PC-9 (cell line): ENCODE data around the gene NUBP2. TPM values are rescaled to one million over a fixed set of nuclear protein-coding genes. Genes with fewer than 3 reads are reported as not detected.

Experiments used
- BruUV-seq: library from RNA; stranded (reverse); fragments of 400-500 nt; replicated peaks from 2 replicates; lab custom pipeline; 2021; lab: Mats Ljungman, UMichigan
- CTCF ChIA-PET: fragments of 300-600 bp; sonication (Branson Sonifier 250); formaldehyde crosslinking; loops from one replicate; lab custom pipeline; 2022; ENCODE audit warnings: antibody characterized with exemption; lab: Charles Lee
- POLR2A ChIA-PET: fragments of 300-600 bp; sonication (Branson Sonifier 250); formaldehyde crosslinking; loops from one replicate; lab custom pipeline; 2022; ENCODE audit warnings: antibody characterized with exemption; ENCODE audit not compliant: unreplicated experiment; lab: Charles Lee
- DNase-seq, 2 experiments: peaks; one replicate each; pipeline versions ENCODE4 v3.0.0 to v3.0.0-alpha.2; 2015 to 2022; ENCODE audit warnings: mixed read lengths in 1 of 2
- H2AFZ ChIP-seq: fragments of 200-600 bp; sonication (generic); 2 replicates; pipeline ENCODE4 v1.8.1; 2017; ENCODE audit warnings: antibody characterized with exemption
- H3F3A ChIP-seq: fragments of 200-600 bp; sonication (generic); 2 replicates; pipeline ENCODE4 v1.8.1; 2017; ENCODE audit warnings: antibody characterized with exemption, mild to moderate bottlenecking, low read depth; ENCODE audit not compliant: insufficient read depth
- H3K27ac ChIP-seq: fragments of 200-600 bp; sonication (generic); 2 replicates; pipeline ENCODE4 v1.6.1; 2016; ENCODE audit warnings: mixed run types
- H3K27me3 ChIP-seq: fragments of 200-600 bp; sonication (generic); 2 replicates; pipeline ENCODE4 v1.6.1; 2016; ENCODE audit warnings: low read depth, mixed run types; ENCODE audit not compliant: insufficient read depth
- H3K36me3 ChIP-seq: fragments of 200-600 bp; sonication (generic); 2 replicates; pipeline ENCODE4 v1.6.1; 2016; ENCODE audit warnings: low read depth, mixed run types
- H3K4me1 ChIP-seq: fragments of 200-600 bp; sonication (generic); replicated peaks from 2 replicates; pipeline ENCODE4 v1.6.1; 2016; ENCODE audit warnings: mixed run types; ENCODE audit not compliant: insufficient read depth
- H3K4me2 ChIP-seq: fragments of 200-600 bp; sonication (generic); 2 replicates; pipeline ENCODE4 v1.6.1; 2017; ENCODE audit warnings: mixed run types
- H3K4me3 ChIP-seq: fragments of 200-600 bp; sonication (generic); 2 replicates; pipeline ENCODE4 v1.6.1; 2016; ENCODE audit warnings: mixed run types
- H3K79me2 ChIP-seq: fragments of 200-600 bp; sonication (generic); 2 replicates; pipeline ENCODE4 v1.6.1; 2017; ENCODE audit warnings: low read depth, mixed run types
- H3K9me2 ChIP-seq: fragments of 200-600 bp; sonication (generic); 2 replicates; pipeline ENCODE4 v1.8.1; 2017; ENCODE audit warnings: mild to moderate bottlenecking; ENCODE audit not compliant: insufficient read depth
- H3K9me3 ChIP-seq: fragments of 200-600 bp; sonication (generic); 2 replicates; pipeline ENCODE4 v1.8.1; 2016; ENCODE audit warnings: low read depth; ENCODE audit not compliant: insufficient read depth
- H4K20me1 ChIP-seq: fragments of 200-600 bp; sonication (generic); 2 replicates; pipeline ENCODE4 v1.8.1; 2017; ENCODE audit not compliant: insufficient read depth
- EZH2 ChIP-seq: fragments of 200-600 bp; sonication (generic); IDR thresholded peaks from 2 replicates; pipeline ENCODE4 v1.8.0; 2017; ENCODE audit warnings: antibody characterized with exemption, low read depth
- intact Hi-C: fragments of 100-400 bp; cut with micrococcal nuclease; formaldehyde crosslinking; loops from one replicate; pipeline ENCODE4 v1.10.0; 2022; ENCODE audit not compliant: unreplicated experiment
- total RNA-seq: library from RNA; stranded (reverse); gene quantifications from 2 replicates; pipeline ENCODE4 v1.2.3, GENCODE V29; 2021
- TF ChIP-seq, protein P1 (sequence below): fragments of 200-600 bp; sonication (generic); conservative IDR thresholded peaks from 2 replicates; pipeline ENCODE4 v1.6.1; 2017; ENCODE audit warnings: mixed run types, antibody characterized with exemption, mild to moderate bottlenecking, moderate library complexity

Gene NUBP2
- total RNA-seq, 1 experiment from 2014 or later: 80.0 TPM

DNA sequence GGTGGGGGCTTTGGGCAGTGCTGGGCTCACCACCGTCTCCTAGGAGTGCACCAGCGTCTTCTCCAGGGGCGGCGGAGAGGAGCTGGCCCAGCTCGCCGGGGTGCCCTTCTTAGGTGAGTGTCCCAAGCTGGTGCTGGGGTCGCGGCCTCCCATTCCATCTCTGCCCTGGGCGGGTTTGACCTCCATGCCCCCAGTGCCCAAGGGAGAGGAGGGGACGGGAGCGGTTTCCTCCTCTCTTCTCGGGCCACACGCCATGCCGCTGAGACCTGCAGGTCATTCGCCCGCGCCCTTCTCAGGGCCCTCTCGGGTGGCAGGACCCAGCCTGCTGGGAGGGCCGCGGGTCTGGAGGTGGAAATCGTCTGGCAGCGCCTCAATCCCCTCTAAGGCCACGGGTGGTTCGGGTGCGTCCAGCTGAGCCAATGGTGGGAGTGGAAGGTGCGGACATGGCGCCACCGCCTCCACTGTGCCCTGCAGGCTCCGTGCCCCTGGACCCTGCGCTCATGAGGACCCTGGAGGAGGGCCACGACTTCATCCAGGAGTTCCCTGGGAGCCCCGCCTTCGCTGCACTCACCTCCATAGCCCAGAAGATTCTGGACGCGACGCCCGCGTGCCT lies 5.4 kb downstream of the NUBP2 start:
- H3K4me2 ChIP-seq: no peak overlapping the region
- no peak overlapping the region for H3K4me3 ChIP-seq
- POLR2A ChIA-PET: no interaction called here
- H2AFZ ChIP-seq: no peak overlapping the region
- BruUV-seq: no TSS peak
- no peak overlapping the region for H3K27ac ChIP-seq
- CTCF ChIA-PET: no interaction called here
- H3K9me2 ChIP-seq: no peaks in the 10 kb centered on the region
- peaks cover 32% of the 10 kb centered on the region for H3K79me2 ChIP-seq
- no peaks in the 10 kb centered on the region for H3K9me3 ChIP-seq
- TF ChIP-seq, protein P1, sequence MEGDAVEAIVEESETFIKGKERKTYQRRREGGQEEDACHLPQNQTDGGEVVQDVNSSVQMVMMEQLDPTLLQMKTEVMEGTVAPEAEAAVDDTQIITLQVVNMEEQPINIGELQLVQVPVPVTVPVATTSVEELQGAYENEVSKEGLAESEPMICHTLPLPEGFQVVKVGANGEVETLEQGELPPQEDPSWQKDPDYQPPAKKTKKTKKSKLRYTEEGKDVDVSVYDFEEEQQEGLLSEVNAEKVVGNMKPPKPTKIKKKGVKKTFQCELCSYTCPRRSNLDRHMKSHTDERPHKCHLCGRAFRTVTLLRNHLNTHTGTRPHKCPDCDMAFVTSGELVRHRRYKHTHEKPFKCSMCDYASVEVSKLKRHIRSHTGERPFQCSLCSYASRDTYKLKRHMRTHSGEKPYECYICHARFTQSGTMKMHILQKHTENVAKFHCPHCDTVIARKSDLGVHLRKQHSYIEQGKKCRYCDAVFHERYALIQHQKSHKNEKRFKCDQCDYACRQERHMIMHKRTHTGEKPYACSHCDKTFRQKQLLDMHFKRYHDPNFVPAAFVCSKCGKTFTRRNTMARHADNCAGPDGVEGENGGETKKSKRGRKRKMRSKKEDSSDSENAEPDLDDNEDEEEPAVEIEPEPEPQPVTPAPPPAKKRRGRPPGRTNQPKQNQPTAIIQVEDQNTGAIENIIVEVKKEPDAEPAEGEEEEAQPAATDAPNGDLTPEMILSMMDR: no peak
- TF ChIP-seq EZH2: no peak
- no peaks in the 10 kb centered on the region for H3K36me3 ChIP-seq
- intact Hi-C loops: no loop called here
- peaks cover 7% of the 10 kb centered on the region for H3K4me1 ChIP-seq
- H3K27me3 ChIP-seq: no peaks in the 10 kb centered on the region
- H4K20me1 ChIP-seq: peaks cover 18% of the 10 kb centered on the region
- H3F3A ChIP-seq: no peaks in the 10 kb centered on the region
- no peak for DNase-seq

DNA sequence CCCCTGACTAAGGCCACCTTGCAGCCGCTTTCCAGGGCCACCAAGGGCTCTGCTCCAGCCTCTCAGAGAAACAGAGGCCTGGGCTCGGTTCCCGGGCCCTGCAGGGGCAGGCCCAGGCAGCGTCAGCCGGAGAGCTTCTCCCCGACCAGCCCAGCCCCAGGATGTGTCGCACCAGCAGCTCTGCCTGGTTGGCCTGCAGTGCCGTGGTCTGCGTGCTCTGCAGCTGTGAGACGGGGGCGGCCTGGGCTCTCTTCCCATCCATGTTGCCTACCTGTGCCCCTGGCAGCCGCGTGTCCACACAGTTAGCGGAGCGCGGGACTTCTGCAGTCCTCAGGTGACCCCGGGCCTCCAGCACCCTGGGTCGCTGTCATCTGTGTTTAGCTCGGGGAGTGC lies 5.9 kb downstream of the NUBP2 start:
- H3F3A ChIP-seq: no peaks in the 10 kb centered on the region
- POLR2A ChIA-PET: no interaction called here
- H4K20me1 ChIP-seq: peaks cover 18% of the 10 kb centered on the region
- H3K36me3 ChIP-seq: no peaks in the 10 kb centered on the region
- intact Hi-C loops: no loop called here
- DNase-seq: no peak
- no peaks in the 10 kb centered on the region for H3K9me2 ChIP-seq
- peaks cover 6% of the 10 kb centered on the region for H3K4me1 ChIP-seq
- no peaks in the 10 kb centered on the region for H3K27me3 ChIP-seq
- no peak overlapping the region for H3K4me2 ChIP-seq
- H3K27ac ChIP-seq: no peak overlapping the region
- CTCF ChIA-PET: no interaction called here
- peaks cover 27% of the 10 kb centered on the region for H3K79me2 ChIP-seq
- H2AFZ ChIP-seq: no peak overlapping the region
- H3K9me3 ChIP-seq: no peaks in the 10 kb centered on the region
- no peak overlapping the region for H3K4me3 ChIP-seq
- BruUV-seq: no TSS peak
- TF ChIP-seq, protein P1: no peak
- TF ChIP-seq EZH2: no peak

DNA sequence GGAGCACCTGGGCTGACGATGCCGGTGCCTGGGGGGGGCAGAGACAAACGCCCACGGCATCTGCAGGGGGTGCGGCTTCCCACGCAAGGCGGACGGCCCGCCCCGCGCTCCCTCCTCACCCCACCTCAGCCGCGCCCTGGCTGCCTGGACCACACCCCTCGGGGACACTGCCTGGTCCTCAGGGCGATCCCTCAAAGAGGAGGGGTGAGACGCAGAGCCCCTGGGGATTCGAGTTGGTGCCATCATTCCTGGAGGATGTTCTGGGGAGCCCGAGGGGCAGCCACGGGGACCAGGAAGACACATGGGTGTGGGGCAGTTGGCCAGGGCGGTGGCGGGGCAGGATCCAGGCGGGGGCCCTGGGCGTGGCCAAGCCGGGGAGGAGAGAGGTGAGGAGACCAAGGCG lies 6.9 kb downstream of the NUBP2 start:
- Histone ChIP-seq H3K4me1 (no peaks in the 10 kb centered on the region), H3K9me3 (no peaks in the 10 kb centered on the region), H3K4me3 (no peak overlapping the region), H2AFZ (no peak overlapping the region), H3K9me2 (no peaks in the 10 kb centered on the region), H3K79me2 (peaks cover 18% of the 10 kb centered on the region), H3F3A (no peaks in the 10 kb centered on the region), H3K36me3 (no peaks in the 10 kb centered on the region), H4K20me1 (peaks cover 11% of the 10 kb centered on the region), H3K27me3 (no peaks in the 10 kb centered on the region), H3K4me2 (no peak overlapping the region), H3K27ac (no peak overlapping the region)
- intact Hi-C loops: no loop called here
- POLR2A ChIA-PET: no interaction called here
- no peak for TF ChIP-seq EZH2
- TF ChIP-seq, protein P1: no peak
- CTCF ChIA-PET: no interaction called here
- no TSS peak for BruUV-seq
- no peak for DNase-seq
